Measurements from ENCODE around the gene MBTPS1.
"Not testable (repeated sequence)": the region's sequence is repeated elsewhere in the genome, so short reads cannot be mapped to it uniquely, and the experiment has no call there.

MBTPS1 gene

DNA sequence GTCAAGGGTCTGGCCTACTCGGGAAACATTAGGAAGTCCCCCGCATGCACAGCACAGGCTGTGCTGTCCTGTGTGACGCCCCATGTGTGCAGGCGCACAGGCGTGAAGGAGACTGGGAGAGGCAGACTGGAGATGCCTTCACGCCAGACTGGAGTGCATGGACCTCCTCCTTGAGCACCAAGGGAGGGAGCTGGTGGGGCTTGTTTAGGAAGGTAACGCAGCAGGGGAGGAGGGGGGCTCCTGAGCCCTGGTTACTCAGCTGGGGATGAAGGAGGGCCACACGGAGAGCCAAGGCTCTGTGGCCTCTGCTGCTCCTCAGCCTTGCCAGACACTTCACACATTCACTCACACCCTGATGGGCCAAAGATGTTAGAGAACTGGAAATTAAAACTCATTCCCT lies 20.5 kb upstream of the MBTPS1 start:
- DNase-seq (ENCODE audit: low spot score) = no peak

DNA sequence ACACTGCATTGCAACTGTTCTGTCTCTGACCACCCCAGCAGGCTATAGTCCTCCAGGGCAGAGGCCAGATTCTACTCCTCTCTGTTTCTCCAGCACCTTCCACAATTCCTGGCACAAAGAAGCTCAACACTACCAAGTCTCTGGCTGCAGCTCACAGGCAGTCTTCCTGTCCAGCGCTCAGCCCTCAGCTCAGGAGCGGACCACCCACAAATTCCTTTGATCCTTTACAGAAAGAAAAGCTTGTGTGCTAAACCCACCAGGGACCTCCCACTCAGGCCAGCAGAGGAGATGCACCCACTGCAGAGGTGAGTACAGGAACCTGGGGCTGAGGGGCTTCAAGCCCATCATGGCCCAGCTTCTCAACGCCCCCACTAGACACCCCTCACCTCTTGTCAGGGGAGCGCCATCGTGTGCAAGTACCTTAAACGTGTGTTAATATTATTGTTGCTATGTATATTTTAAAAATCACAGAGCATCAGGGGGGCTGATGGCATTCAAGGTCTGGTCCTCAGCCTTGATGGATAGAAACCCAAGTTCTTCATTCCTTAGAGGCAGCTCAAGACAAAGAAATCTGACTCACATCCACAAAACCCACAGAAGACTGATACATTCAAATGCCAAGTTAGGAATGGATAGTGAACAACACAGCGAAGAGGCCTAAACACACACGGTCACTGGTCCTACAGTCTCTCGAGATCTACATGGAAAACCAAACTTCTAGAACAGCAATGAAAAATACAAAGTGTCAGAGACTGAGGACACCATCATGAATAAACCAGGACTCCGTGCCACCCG lies 19.8 kb upstream of the MBTPS1 start:
- DNase-seq (ENCODE audit: low spot score) = no peak

DNA sequence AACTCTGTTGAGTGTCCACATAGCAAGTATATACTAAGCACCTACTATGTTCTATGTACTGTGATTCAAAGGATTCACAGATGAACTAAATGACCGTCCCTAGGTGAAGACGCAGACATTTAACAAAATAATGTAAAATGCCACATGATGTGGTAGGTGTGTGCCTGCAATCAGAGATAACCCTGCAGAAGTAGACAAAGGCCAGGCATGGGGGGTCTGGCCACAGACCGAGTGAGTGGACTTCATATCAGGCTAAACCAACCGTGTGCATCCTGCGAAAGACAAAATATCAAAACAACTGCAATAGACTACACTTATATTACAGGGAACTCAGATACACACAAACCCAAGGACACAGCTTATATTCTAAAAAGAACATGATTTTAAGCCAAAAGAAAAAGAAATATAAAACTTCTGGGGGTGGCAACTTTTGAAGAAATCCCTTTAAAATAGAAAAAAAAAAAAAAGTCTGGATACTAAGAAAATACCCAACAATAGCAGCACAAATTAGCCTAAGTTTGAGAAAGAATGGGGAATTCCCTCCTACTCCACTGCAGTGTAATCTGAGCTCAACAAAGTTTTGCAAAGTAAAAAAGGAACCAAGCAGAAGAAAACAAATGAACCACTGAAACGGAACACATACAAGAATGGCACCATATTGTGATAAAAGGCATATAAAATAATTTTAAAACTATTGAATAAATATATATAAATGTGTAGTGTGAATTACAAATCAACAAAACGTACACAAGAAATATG lies 16.0 kb upstream of the MBTPS1 start:
- DNase-seq (ENCODE audit: low spot score) = no peak

DNA sequence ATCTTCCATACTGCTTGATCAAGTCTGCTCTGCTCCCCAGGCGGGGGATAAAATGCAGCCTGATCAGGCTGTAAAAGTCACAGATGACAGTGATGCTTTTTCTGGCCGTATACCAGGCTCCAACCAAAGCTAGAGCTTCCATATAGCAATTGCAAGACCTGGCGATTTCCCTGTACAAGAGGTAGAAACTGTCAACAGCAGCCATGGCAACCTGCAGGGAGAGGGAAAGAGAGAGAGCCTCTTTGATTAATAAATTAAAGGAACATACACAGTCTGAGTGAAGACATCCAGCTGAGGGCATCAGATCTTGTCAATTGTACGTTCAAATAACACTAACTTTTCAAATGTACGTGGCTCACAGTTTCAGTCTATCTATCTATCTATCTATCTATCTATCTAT lies 14.4 kb upstream of the MBTPS1 start:
- no peak for DNase-seq (ENCODE audit: low spot score)

DNA sequence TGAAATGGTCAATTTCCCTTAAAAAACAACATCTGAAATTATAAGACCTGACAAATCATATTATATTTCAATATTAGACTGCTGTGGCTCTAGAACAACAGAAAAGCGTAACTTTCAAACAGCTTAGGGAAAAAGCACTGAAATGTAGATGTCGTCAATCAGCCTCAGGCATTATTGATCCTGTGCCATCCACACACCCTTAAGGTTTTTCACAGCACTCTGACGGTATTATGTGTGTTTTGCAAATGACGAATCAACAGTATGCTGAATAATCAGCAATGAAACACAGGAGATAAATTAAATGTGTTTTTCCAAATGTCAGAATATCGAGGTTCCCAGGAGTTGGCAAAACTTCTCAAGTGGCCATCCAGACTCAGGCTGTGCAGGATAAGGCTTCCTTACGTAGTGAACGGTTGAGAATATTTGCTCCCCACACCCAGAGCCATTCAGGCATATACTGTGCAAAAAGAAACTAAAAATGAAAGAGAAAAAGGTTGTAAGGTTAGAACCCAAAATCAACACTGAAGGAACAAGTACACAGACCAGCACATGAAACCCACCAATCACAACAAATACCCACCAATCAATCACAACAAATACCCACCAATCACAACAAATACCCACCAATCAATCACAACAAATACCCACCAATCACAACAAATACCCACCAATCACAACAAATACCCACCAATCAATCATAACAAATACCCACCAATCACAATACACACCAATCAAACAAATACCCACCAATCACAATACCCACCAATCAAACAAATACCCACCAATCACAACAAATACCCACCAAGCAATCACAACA lies 7.7 kb upstream of the MBTPS1 start:
- DNase-seq (ENCODE audit: low spot score) = no peak

GRCh38 chr16:84121007-84121406 lies 4.3 kb upstream of the MBTPS1 start:
- no peak for DNase-seq (ENCODE audit: low spot score)

GRCh38 chr16:84120023-84120422 lies 3.3 kb upstream of the MBTPS1 start:
- no peak for DNase-seq (ENCODE audit: low spot score)

DNA sequence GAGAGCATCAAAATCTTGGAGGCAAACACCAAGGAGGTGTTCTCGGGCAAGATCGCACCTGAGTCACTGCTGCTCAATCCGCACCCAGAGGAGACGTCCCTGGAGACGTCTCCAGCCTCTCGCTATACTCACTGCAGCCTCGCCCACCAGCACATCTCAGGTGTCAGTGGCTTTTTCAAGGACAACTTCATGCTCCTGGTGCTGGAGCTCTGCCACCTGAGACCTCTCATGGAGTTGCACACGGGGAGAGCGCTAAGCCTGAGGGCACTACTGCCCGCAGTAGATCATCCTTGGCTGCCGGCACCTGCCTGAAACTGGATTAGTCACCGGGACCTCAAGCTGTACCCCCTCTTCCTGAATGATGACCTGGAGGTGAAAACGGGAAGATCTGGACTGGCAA lies 2.6 kb upstream of the MBTPS1 start:
- no peak for DNase-seq (ENCODE audit: low spot score)

GRCh38 chr16:84118315-84118714 lies 1.6 kb upstream of the MBTPS1 start:
- DNase-seq (ENCODE audit: low spot score) = not testable (repeated sequence)

GRCh38 chr16:84117494-84117843 lies 727 bp upstream of the MBTPS1 start:
- DNase-seq (ENCODE audit: low spot score) = peak; percentile 50

- no peak for DNase-seq (ENCODE audit: low spot score)
These were observed 623 bp downstream of the MBTPS1 start for GRCh38 chr16:84115919-84116719.

DNA sequence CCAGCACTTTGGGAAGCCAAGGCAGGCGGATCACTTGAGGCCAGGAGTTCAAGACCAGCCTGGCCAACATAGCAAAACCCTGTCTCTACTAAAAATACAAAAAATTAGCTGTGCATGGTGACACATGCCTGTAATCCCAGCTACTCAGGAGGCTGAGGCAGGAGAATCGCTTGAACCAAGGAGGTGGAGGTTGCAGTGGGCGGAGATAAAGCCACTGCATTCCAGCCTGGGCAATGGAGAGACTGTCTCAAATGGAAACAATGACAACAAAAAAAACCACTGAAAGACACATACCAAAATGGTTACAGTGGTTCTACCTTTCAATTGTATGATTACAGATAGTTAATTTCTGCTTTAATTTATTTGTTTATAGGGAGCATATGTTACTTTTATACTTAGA lies 4.8 kb downstream of the MBTPS1 start:
- not testable (repeated sequence) for DNase-seq (ENCODE audit: low spot score)

- DNase-seq (ENCODE audit: low spot score) = no peak
These were observed 5.2 kb downstream of the MBTPS1 start for GRCh38 chr16:84111525-84111924.

GRCh38 chr16:84110527-84110926 lies 6.2 kb downstream of the MBTPS1 start:
- DNase-seq (ENCODE audit: low spot score) = no peak

GRCh38 chr16:84109598-84110335 lies 7.0 kb downstream of the MBTPS1 start:
- DNase-seq (ENCODE audit: low spot score) = no peak

DNA sequence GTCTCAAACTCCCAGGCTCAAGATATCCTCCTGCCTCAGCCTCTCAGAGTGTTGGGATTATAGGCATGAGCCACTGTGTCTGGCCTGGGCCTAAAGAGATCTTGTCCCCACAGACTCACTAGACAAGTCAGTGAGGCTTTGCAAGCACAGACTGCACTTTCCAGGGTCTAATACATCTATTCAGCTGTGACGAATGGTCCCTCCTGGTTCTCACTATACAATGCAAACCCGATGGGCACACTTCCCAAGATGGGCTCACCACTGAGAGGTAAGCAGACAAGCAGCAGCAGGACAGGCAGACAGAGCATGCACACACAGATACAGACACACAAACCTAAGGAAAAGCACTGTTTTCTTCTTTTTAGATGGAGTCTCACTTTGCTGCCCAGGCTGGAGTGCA lies 8.8 kb downstream of the MBTPS1 start:
- DNase-seq (ENCODE audit: low spot score) = no peak

DNA sequence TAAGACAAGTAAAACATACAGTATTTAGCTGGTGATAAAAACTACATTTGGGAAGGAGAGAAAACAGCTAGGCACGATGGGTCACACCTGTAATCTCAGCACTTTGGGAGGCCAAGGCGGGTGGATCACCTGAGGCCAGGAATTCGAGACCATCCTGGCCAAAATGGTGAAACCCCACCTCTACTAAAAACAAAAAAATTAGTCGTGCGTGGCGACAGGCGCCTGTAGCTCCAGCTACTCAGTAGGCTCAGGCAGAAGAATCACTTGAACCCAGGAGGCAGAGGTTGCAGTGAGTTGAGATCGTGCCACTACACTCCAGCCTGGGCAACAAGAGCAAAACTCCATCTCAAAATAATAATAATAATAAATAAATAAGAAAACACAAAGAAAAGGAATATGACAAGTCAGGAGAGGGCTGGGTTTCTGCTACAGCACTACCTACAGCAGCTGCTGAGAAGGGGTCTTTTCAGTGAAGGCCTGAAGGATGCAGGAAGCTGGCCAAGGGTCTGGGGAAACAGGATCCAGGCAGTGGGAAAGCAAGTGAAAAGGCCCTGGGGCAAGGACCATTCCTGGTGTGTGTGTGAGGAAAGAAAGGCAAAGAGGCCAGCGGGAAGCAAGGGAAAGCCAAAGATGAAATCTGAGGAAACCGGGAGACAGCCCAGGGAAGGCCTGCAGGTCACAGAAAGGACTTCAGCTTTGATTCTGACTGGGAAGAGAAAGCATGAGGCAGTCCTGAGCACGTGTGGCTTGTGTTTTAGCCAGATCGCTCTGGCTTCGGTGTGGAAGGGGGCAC lies 10.6 kb downstream of the MBTPS1 start:
- no peak for DNase-seq (ENCODE audit: low spot score)

GRCh38 chr16:84105301-84105815 lies 11.4 kb downstream of the MBTPS1 start:
- no peak for DNase-seq (ENCODE audit: low spot score)

DNA sequence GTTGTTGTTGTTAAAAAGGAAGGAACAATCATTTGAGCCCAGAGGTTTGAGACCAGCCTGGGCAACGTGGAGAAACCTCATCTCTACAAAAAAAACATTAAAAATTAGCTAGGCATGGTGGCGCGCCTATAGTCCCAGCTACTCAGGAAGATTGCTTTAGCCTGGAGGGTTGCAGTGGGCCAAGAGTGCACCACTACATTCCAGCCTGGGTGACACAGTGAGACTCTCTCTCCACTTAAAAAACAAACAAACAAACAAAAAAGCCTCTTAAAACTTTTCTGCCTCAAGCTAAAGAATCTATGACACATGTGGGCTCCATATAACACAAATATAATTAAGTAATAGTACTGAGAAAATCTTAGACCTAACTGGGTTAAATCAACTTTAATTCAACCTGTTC lies 12.5 kb downstream of the MBTPS1 start:
- DNase-seq (ENCODE audit: low spot score) = no peak

- no peak for DNase-seq (ENCODE audit: low spot score)
These were observed 13.1 kb downstream of the MBTPS1 start for GRCh38 chr16:84103678-84104077.

All from iPS-NIHi11 (cell line).